Chondrocyte (in vitro differentiated cells): ENCODE results near the gene EYA2. TPM values are rescaled to one million over a fixed set of nuclear protein-coding genes. Genes with fewer than 3 reads are reported as not detected.

Source experiments
- DNase-seq: peaks from one replicate; pipeline ENCODE4 v3.0.0; 2021; ENCODE audit warnings: mixed read lengths, low spot score
- H3K27ac Mint-ChIP-seq: one replicate; pipeline ENCODE4 v1.8.0; 2021; ENCODE audit warnings: mild to moderate bottlenecking, moderate library complexity, mixed read lengths; ENCODE audit not compliant: unreplicated experiment
- H3K27me3 Mint-ChIP-seq: 2 replicates; pipeline ENCODE4 v1.8.0; 2021; ENCODE audit warnings: low read depth, mixed read lengths
- H3K36me3 Mint-ChIP-seq: 2 replicates; pipeline ENCODE4 v1.8.0; 2021; ENCODE audit warnings: low read depth, mixed read lengths
- H3K4me1 Mint-ChIP-seq: 2 replicates; pipeline ENCODE4 v1.8.0; 2021; ENCODE audit warnings: low read depth, mild to moderate bottlenecking, mixed read lengths
- H3K4me3 Mint-ChIP-seq: one replicate; pipeline ENCODE4 v1.8.0; 2021; ENCODE audit warnings: mild to moderate bottlenecking, moderate library complexity, mixed read lengths; ENCODE audit not compliant: unreplicated experiment
- H3K9me3 Mint-ChIP-seq: 2 replicates; pipeline ENCODE4 v1.8.0; 2021; ENCODE audit warnings: low read depth, mixed read lengths
- CTCF ChIP-seq: fragments of 200-600 bp; sonication (generic); IDR thresholded peaks from 2 replicates; pipeline ENCODE4 v1.5.0; 2021; ENCODE audit warnings: antibody characterized with exemption, mild to moderate bottlenecking, moderate library complexity
- total RNA-seq: library from RNA; stranded (reverse); gene quantifications from 3 replicates; pipeline ENCODE4 v1.2.1, GENCODE V29; 2021

The EYA2 gene
- total RNA-seq, 1 donor from 2014 or later, result 0.32 TPM

DNA sequence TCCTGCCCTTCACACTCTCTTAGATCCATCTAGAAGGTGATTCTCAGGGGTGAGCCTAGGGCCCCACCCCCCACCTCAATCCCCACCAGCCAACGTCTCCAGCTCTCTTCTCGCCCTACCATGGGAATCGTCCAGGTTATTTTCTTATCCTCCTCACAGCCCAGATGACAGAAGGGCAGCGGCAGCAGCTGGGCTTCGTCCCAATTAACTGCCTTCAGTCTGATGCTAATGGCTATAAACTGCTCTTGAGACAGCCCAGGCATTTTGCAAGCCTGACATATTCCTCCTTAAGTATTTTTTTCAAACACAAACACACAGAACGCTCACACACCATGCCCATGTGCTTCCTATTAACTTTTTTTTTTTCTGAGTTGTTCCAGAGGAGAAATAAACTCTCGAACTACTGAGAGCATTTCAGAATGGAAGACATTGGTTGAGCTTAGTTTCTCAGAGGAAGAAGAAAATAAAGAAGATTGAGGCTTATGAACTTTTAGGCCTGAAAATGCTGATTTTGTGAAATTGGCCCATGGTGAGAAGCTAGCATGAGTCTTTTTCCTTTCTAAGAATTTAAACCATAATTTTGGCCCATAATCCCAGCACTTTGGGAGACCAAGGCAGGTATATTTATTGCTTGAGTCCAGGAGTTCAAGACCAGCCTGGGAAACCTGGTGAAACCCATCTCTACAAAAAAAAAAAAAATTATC is 124.6 kb downstream of the EYA2 start:
- H3K27ac Mint-ChIP-seq, result no peak overlapping the region
- no peak overlapping the region for H3K4me3 Mint-ChIP-seq
- DNase-seq, result no peak
- no peaks in the 10 kb centered on the region for H3K36me3 Mint-ChIP-seq
- peaks cover 14% of the 10 kb centered on the region for H3K4me1 Mint-ChIP-seq
- TF ChIP-seq CTCF, result no peak
- H3K9me3 Mint-ChIP-seq, result peaks cover 4% of the 10 kb centered on the region
- peaks cover 48% of the 10 kb centered on the region for H3K27me3 Mint-ChIP-seq

DNA sequence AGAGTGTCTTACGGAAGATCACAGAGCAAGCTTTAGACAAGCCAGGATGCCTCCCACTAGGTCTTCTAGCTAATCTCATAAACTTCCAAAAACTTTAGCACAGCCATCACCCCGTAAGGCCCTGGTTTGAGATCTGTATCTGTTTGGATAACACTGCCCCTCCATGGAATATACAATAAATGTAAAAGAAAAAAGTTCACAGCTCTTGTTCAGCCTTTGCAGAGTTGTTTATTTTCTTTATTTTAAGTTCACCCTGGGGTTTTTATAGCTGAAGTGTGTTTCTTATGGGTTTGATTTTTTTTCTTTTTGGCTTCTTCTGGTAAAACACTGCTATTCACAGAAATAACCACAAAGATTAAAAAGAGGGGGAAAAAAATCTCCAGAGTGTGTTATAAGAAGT is 125.6 kb downstream of the EYA2 start:
- H3K27ac Mint-ChIP-seq, result peak overlapping the region; percentile 18
- peak; percentile 54 for TF ChIP-seq CTCF
- no peak overlapping the region for H3K4me3 Mint-ChIP-seq
- peaks cover 47% of the 10 kb centered on the region for H3K27me3 Mint-ChIP-seq
- H3K4me1 Mint-ChIP-seq, result peaks cover 17% of the 10 kb centered on the region
- H3K9me3 Mint-ChIP-seq, result peaks cover 4% of the 10 kb centered on the region
- no peaks in the 10 kb centered on the region for H3K36me3 Mint-ChIP-seq
- no peak for DNase-seq

- Mint-ChIP-seq H3K4me3 (no peak overlapping the region), H3K36me3 (peaks cover 2% of the 10 kb centered on the region), H3K27ac (no peak overlapping the region), H3K27me3 (peaks cover 49% of the 10 kb centered on the region), H3K9me3 (no peaks in the 10 kb centered on the region), H3K4me1 (peaks cover 17% of the 10 kb centered on the region)
- TF ChIP-seq CTCF, result no peak
- no peak for DNase-seq
These were observed 127.2 kb downstream of the EYA2 start for GRCh38 chr20:47021850-47022249.

- TF ChIP-seq CTCF, result no peak
- peaks cover 9% of the 10 kb centered on the region for H3K4me1 Mint-ChIP-seq
- DNase-seq, result no peak
- no peak overlapping the region for H3K27ac Mint-ChIP-seq
- no peak overlapping the region for H3K4me3 Mint-ChIP-seq
- H3K27me3 Mint-ChIP-seq, result peaks cover 54% of the 10 kb centered on the region
- H3K36me3 Mint-ChIP-seq, result peaks cover 2% of the 10 kb centered on the region
- no peaks in the 10 kb centered on the region for H3K9me3 Mint-ChIP-seq
These were observed 129.9 kb downstream of the EYA2 start for GRCh38 chr20:47024461-47024937.

- H3K9me3 Mint-ChIP-seq, result no peaks in the 10 kb centered on the region
- peaks cover 54% of the 10 kb centered on the region for H3K27me3 Mint-ChIP-seq
- H3K36me3 Mint-ChIP-seq, result peaks cover 2% of the 10 kb centered on the region
- H3K4me3 Mint-ChIP-seq, result no peak overlapping the region
- peaks cover 3% of the 10 kb centered on the region for H3K4me1 Mint-ChIP-seq
- TF ChIP-seq CTCF, result no peak
- DNase-seq, result no peak
- H3K27ac Mint-ChIP-seq, result no peak overlapping the region
These were observed 132.4 kb downstream of the EYA2 start for GRCh38 chr20:47027042-47027441.
